Measurements from ENCODE around the gene NEO1.
"Not testable (repeated sequence)": the region's sequence is repeated elsewhere in the genome, so short reads cannot be mapped to it uniquely, and the experiment has no call there.

Gene NEO1

GRCh38 chr15:73183071-73183470 is 130.8 kb downstream of the NEO1 start:
- no peak overlapping the region for H3K4me3 ChIP-seq (ENCODE audit: low read depth, low read length)

DNA sequence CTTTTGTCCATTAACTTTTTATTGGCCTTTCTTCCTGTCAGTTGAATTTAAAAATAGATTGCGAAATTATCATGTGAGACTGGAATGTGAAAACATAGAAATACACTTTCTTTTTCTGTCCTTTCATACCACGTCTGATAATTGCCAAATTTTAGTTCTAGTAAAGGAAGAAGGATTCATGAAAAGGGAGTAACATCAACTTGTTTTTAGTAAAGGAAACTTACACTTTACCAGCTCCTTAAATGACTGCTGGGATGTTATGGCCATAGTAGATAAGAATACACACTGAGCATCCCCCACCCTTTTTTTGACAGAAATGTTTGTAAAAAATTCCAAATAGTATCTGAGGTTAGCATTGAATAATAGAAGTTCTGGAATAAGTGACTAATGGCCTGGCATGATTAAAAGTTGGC is 137.9 kb downstream of the NEO1 start:
- H3K4me3 ChIP-seq (ENCODE audit: low read depth, low read length) = no peak overlapping the region

DNA sequence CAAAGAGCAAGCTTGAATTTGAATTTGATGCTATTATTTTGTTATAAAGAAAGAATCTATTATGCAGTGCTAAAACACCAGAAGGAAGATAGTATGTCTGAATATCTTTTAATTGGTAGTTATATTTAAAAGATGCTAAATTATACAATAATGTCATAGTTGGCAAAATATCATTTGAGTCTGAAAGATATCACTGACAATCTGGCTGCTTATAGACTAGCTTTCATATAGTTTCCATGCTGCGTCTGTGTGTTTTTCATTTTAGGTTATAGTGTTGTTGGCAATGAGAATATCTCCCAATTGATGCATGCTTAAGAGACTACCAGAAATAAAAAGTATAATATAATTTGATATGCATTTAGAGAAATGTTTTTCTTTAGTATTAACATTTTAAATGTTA is 142.9 kb downstream of the NEO1 start:
- H3K4me3 ChIP-seq (ENCODE audit: low read depth, low read length) = no peak overlapping the region

DNA sequence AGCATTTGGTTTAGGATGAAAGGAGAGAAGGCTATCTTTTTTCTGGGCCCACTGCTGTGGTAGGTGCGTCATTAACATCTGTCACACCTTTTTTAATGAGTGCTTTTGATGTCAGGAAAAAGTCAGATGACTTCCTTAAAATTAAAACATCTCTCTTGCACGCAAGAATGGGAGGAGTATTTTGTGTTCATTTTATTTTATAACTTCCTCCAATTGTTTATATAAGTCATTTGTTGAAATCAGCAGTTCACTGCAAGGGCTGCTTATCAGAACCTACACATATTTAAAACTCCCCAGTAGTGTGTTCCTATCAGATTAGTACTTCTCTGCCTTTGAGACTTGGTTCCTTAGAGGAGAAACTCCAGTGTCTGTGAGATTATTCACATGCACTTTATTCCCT is 143.8 kb downstream of the NEO1 start:
- H3K4me3 ChIP-seq (ENCODE audit: low read depth, low read length) = no peak overlapping the region

DNA sequence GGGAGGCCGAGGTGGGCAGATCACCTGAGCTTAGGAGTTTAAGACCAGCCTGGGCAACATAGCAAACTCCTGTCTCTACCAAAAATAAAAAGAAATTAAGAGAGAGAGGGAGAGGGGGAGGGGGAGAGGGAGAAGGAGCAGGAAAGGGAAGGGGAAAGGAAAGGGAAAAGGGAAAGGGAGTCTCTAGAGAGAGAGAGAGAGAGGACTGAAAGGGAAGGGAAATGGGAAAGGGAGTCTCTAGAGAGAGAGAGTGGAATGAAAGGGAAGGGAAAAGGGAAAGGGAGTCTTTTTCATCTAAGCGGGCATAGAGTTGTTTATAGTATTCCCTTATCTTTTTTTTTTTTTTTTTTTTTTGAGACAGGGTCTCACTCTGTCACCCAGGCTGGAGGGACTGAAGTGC is 148.1 kb downstream of the NEO1 start:
- no peak overlapping the region for H3K4me3 ChIP-seq (ENCODE audit: low read depth, low read length)

GRCh38 chr15:73210630-73211029 is 158.4 kb downstream of the NEO1 start:
- H3K4me3 ChIP-seq (ENCODE audit: low read depth, low read length) = no peak overlapping the region

DNA sequence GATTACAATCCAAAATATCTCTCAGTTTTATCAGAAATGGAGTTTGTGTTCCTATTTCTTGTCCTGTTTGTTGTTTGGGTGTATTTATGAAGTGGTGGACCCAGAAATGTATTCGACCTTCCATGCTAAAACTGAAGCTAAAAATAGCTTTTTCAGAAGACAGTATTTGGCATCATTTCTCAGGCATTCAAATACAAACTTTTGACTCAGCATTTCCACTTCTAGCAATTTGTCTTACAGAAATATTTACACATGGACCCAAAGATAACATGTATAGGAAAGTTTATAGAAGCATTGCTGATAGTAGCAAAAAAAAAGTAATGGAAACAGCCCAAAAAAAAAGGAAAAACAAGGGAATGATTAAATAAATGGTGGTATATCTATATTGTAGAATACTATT is 160.2 kb downstream of the NEO1 start:
- H3K4me3 ChIP-seq (ENCODE audit: low read depth, low read length) = no peak overlapping the region

DNA sequence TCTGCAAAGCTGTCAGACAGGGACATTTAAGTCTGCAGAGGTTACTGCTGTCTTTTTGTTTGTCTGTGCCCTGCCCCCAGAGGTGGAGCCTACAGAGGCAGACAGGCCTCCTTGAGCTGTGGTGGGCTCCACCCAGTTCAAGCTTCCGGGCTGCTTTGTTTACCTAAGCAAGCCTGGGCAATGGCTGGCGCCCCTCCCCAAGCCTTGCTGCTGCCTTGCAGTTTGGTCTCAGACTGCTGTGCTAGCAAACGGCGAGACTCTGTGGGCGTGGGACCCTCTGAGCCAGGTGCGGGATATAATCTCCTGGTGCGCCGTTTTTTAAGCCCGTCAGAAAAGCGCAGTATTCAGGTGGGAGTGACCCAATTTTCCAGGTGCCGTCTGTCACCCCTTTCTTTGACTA is 169.2 kb downstream of the NEO1 start:
- not testable (repeated sequence) for H3K4me3 ChIP-seq (ENCODE audit: low read depth, low read length)

DNA sequence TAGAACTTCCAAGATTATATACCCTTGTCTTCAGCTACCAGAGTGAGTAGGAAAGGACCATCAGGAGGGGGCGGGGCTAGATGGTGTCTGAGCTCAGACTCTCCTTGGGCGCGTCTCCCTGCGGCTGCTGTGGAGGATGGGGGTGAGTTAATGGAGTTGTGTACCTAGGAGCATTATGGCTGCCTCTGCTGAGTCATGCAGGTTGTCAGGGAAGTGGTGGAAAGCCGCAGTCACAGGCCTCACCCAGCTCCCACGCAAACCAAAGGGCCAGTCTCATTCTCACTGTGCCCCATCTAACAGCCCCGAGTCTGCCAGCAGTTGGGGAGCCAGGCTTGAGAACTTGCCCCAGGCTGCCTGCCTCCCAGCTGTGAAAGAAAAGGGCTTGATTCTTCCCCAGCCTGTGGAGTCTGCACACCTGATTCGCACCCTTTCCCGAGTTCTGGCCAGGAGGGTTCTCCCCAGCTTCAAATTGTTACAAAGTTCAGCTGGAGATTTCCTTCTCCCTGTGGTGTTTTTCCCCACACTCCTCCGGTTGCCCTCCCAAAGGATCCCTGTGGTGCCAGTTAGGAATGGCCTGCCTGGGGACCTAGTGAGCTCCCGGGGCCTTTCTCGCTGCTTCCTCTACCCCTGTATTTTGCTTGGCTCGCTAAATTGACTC is 173.2 kb downstream of the NEO1 start:
- H3K4me3 ChIP-seq (ENCODE audit: low read depth, low read length) = no peak overlapping the region

DNA sequence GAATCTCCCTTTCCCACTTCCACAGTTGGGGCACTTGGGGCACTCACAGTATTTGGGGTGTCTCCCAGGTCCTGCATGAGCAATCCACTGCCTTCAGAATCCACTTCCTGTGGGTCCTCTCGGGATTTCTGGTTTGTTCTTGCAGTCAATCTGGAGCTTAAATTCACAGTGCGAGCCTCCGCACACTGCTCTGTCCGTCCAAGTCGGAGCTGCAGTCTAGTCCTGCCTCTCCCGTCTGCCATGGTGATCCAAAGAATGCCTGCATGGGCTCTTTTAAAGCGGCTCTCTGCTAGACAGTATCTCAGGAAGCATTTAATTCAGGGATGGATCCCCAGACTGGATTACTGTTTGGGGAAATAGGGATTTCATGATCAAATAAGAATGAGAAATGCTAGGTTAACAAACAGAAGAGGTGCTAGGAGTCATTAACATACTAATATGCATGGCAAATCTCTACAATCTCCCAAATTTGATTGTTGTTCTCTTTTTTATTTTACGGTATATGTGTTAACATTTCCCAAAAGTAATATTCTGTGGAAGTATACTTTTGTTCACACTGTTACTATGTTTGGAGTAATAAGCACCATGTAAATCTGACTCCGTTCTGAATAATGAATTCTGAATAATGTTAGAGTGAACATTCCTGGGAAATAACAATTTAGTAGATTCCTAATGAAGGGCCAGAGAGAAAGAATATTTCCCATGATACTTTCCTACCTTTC is 174.0 kb downstream of the NEO1 start:
- H3K4me3 ChIP-seq (ENCODE audit: low read depth, low read length) = no peak overlapping the region

DNA sequence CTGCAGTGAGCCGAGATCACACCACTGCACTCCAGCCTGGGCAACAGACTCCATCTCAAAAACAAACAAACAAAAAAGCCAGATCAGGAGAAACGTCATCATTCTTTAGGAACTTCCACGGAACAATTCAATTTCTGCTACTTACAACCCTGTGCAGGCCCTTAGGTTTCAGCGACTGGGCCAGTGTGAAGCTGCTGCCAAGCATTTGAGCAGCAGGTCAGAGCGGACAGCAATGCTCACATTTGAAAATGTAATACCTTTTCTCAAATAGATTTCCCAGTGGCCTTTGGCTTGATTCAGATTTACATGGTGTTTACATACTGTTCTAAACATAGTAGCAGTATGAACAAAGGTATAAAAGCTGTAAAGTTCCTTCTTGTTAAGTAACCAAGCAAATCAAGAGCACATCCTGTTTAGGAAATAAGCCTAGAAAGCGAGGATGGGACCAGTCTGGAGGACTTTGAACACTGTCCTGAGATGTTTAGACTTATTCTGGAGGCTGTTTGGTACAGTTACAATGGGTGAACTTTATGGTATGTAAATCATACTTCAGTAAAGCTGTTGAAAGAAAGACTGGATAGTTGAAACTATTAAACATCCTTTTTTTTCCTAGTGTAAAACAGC is 175.3 kb downstream of the NEO1 start:
- H3K4me3 ChIP-seq (ENCODE audit: low read depth, low read length) = no peak overlapping the region

GRCh38 chr15:73228128-73228646 is 175.9 kb downstream of the NEO1 start:
- H3K4me3 ChIP-seq (ENCODE audit: low read depth, low read length) = no peak overlapping the region

GRCh38 chr15:73231661-73232419 is 179.6 kb downstream of the NEO1 start:
- H3K4me3 ChIP-seq (ENCODE audit: low read depth, low read length) = no peak overlapping the region

DNA sequence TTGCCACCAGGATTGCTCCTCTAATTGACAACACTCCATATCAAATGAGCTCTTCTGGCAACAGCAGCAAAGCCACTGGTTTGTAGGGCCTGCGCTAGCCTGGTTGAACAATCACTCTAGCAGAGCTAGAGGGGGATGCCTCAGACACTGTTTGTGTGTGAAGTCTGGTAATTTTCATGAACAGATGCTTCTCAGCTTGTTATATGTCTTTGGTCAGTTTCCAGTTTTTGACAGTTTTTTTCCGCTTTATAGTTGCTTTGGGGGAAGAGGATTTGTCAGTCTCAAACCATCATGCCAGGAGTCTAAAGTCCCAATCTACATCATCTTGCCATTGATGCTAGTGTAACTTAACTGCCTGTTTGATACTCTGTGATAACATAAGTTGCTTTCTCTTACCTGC is 180.5 kb downstream of the NEO1 start:
- H3K4me3 ChIP-seq (ENCODE audit: low read depth, low read length) = no peak overlapping the region

- no peak overlapping the region for H3K4me3 ChIP-seq (ENCODE audit: low read depth, low read length)
Measured at GRCh38 chr15:73233623-73234022, 181.4 kb downstream of the NEO1 start.

- no peak overlapping the region for H3K4me3 ChIP-seq (ENCODE audit: low read depth, low read length)
Measured at GRCh38 chr15:73237910-73238309, 185.6 kb downstream of the NEO1 start.

DNA sequence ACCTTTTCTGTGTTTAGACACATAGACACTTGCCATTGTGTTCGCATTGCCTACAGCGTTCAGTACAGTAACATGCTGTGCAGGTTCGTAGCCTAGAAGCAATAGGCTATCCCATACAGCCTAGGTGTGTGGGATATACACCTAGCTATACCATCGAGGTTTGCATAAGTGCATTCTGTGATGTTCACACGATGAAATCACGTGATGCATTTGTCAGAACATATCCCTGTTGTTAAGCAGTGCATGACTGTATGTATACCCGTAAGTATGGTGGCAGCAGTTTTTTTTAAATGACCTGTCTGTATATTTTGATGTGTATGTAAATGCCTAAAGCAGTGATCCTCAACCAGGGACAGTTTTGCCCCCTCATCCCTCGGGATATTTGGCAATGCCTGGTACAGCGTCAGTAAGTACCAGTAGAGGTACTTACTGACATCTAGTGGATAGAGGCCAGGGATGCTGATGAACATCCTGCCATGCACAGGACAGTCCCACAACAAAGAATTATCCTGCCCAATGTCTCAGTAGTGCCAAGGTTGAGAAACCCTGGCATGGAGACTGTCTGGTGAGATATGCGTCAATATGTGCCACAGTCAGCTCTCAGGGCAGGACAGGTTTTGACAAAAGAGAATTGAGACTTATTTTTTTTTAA is 187.4 kb downstream of the NEO1 start:
- H3K4me3 ChIP-seq (ENCODE audit: low read depth, low read length) = no peak overlapping the region

GRCh38 chr15:73240866-73241499 is 188.7 kb downstream of the NEO1 start:
- no peak overlapping the region for H3K4me3 ChIP-seq (ENCODE audit: low read depth, low read length)

- H3K4me3 ChIP-seq (ENCODE audit: low read depth, low read length) = no peak overlapping the region
Measured at GRCh38 chr15:73244333-73244732, 192.1 kb downstream of the NEO1 start.

- no peak overlapping the region for H3K4me3 ChIP-seq (ENCODE audit: low read depth, low read length)
Measured at GRCh38 chr15:73246439-73246838, 194.2 kb downstream of the NEO1 start.

Data from iPS-11a (cell line).